Osteocyte (in vitro differentiated cells): ENCODE data around the gene MIER2. TPM values are rescaled to one million over a fixed set of nuclear protein-coding genes. Genes with fewer than 3 reads are reported as not detected.
"Not testable (repeated sequence)": the region's sequence is repeated elsewhere in the genome, so short reads cannot be mapped to it uniquely, and the experiment has no call there.

ENCODE experiments used
- DNase-seq: peaks from one replicate; pipeline ENCODE4 v3.0.0; 2021; ENCODE audit warnings: mixed read lengths; ENCODE audit not compliant: unreplicated experiment; ENCODE audit errors: extremely low spot score
- H3K27ac Mint-ChIP-seq: one replicate; pipeline ENCODE4 v1.8.0; 2021; ENCODE audit warnings: mild to moderate bottlenecking, mixed read lengths; ENCODE audit not compliant: unreplicated experiment
- H3K27me3 Mint-ChIP-seq: one replicate; pipeline ENCODE4 v1.8.0; 2021; ENCODE audit warnings: mixed read lengths; ENCODE audit not compliant: unreplicated experiment
- H3K36me3 Mint-ChIP-seq: one replicate; pipeline ENCODE4 v1.8.0; 2021; ENCODE audit warnings: mixed read lengths; ENCODE audit not compliant: unreplicated experiment
- H3K4me1 Mint-ChIP-seq: one replicate; pipeline ENCODE4 v1.8.0; 2021; ENCODE audit warnings: mixed read lengths; ENCODE audit not compliant: unreplicated experiment
- H3K4me3 Mint-ChIP-seq: one replicate; pipeline ENCODE4 v1.8.0; 2021; ENCODE audit warnings: mild to moderate bottlenecking, moderate library complexity, mixed read lengths; ENCODE audit not compliant: unreplicated experiment
- H3K9me3 Mint-ChIP-seq: one replicate; pipeline ENCODE4 v1.8.0; 2021; ENCODE audit warnings: mixed read lengths; ENCODE audit not compliant: unreplicated experiment
- total RNA-seq: library from RNA; stranded (reverse); gene quantifications from 2 replicates; pipeline ENCODE4 v1.2.1, GENCODE V29; 2021
- TF ChIP-seq, protein P1 (sequence below): fragments of 200-600 bp; sonication (generic); IDR thresholded peaks from 2 replicates; pipeline ENCODE4 v1.5.0; 2021; ENCODE audit warnings: antibody characterized with exemption, mild to moderate bottlenecking, moderate library complexity

The MIER2 gene
- total RNA-seq, 1 donor from 2014 or later, result 31.6 TPM

DNA sequence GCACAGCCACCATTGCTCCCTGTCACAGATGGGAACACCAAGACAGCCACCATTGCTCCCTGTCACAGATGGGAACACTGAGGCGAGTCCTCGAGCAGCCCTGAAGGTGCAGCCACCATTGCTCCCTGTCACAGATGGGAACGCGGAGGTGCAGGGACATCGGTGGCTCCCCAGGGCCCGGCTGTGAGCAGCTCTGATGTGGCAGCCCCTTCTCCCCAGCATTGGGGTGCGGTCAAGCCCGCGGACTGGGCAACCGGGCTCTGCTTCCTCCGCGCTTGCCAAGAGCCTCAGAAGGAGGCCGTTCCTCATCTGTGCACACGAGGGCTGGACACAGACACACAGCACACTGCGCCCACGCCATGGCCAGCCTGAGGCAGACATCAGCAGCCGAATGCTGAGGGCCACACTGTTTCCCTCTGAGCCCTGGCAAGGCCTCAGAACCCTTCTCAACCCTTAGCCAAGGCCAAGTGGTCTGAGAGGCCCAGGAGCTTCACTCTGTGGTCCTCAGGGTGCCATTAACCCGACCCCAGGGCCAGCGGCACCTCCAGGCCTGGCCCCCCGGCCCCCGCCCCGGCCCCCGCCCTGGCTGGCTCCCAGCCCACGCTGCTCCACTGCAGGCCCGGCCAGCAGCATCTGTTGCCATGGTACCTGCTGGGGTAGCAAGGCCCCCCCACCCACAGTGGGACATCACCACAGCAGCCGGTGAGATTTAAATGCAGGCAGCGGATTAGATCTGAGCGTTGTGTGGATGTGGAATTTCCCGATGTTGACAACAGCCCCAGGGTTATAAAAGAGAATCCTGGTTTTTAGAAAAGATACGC lies 46.0 kb upstream of the MIER2 start:
- Mint-ChIP-seq H3K4me3 (no peak overlapping the region), H3K9me3 (no peaks in the 10 kb centered on the region), H3K27me3 (peaks cover 15% of the 10 kb centered on the region), H3K27ac (no peak overlapping the region), H3K4me1 (no peaks in the 10 kb centered on the region), H3K36me3 (no peaks in the 10 kb centered on the region)
- TF ChIP-seq, protein P1, sequence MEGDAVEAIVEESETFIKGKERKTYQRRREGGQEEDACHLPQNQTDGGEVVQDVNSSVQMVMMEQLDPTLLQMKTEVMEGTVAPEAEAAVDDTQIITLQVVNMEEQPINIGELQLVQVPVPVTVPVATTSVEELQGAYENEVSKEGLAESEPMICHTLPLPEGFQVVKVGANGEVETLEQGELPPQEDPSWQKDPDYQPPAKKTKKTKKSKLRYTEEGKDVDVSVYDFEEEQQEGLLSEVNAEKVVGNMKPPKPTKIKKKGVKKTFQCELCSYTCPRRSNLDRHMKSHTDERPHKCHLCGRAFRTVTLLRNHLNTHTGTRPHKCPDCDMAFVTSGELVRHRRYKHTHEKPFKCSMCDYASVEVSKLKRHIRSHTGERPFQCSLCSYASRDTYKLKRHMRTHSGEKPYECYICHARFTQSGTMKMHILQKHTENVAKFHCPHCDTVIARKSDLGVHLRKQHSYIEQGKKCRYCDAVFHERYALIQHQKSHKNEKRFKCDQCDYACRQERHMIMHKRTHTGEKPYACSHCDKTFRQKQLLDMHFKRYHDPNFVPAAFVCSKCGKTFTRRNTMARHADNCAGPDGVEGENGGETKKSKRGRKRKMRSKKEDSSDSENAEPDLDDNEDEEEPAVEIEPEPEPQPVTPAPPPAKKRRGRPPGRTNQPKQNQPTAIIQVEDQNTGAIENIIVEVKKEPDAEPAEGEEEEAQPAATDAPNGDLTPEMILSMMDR, result no peak
- no peak for DNase-seq

DNA sequence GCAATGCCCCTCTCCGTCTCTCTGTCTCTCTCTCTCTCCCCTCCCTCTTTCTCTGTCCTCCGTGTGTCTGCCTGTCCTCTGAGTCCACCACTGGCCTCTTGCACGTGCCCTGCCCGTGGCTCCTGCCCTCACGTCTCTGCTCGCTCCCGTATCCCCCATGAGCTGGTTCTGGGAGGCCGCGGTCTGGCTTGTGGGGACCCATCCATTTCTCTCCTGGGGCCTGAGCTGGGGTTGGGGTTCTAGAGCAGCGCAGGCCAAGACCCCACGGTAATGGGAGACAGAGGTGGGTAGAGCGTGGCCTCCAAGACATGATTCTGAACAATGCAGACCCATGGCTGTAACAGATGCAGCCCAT lies 45.3 kb upstream of the MIER2 start:
- TF ChIP-seq, protein P1, result no peak
- no peak for DNase-seq
- no peaks in the 10 kb centered on the region for H3K4me1 Mint-ChIP-seq
- H3K27ac Mint-ChIP-seq, result no peak overlapping the region
- H3K36me3 Mint-ChIP-seq, result no peaks in the 10 kb centered on the region
- H3K27me3 Mint-ChIP-seq, result peaks cover 15% of the 10 kb centered on the region
- H3K4me3 Mint-ChIP-seq, result no peak overlapping the region
- H3K9me3 Mint-ChIP-seq, result no peaks in the 10 kb centered on the region

DNA sequence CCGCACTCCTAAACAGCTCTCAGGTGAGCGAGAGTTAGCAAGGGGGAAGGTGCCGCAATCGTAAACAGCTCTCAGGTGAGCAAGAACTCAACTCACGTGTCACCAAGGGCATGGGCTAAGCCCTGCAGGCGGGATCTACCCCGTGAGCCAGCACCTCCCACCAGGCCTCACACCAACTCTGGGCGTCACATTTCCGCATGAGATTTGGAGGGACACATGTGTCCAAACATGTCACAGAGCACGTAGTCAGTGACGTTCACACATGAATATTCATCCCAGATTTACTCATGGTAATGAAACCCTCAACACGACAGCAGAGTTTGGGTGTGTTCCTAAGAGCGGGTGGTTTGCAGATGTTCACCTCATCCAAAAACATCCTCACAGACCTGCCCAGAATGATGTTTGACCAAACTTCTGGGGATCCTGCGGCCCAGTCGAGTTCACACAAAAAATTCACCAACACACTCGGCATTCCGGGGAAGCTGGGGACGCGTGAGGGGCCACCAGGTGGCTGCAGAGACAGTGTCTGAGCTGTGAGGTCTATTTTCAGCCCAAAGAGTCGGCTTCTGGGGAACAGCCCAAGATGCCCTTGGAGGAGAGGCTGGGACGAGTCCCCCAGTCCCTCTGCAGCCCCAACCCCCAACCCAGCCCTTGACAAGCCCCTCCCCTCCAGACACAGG lies 44.8 kb upstream of the MIER2 start:
- Mint-ChIP-seq H3K4me3 (no peak overlapping the region), H3K27ac (no peak overlapping the region), H3K9me3 (no peaks in the 10 kb centered on the region), H3K36me3 (no peaks in the 10 kb centered on the region), H3K27me3 (peaks cover 17% of the 10 kb centered on the region), H3K4me1 (no peaks in the 10 kb centered on the region)
- no peak for DNase-seq
- TF ChIP-seq, protein P1, result no peak

DNA sequence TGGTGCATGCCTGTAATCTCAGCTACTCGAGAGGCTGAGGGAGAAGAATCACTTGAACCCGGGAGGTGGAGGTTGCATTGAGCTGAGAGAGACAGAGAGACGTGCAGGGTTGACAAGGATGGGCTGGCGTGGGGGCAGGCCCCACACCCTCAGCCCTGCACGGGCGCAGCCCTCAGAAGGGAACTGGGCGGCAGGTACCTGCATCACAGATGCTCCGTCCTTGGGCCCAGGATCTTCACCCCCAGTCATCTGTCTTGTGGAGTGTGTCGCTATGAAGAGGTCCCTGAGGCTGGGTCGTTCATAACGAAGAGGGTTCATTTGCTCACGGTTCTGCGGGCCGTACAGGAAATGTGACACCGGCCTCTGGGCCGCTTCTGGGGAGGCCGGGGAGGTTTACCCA lies 44.1 kb upstream of the MIER2 start:
- TF ChIP-seq, protein P1, result no peak
- DNase-seq, result no peak
- Mint-ChIP-seq H3K27me3 (peaks cover 23% of the 10 kb centered on the region), H3K4me3 (no peak overlapping the region), H3K36me3 (no peaks in the 10 kb centered on the region), H3K9me3 (no peaks in the 10 kb centered on the region), H3K27ac (no peak overlapping the region), H3K4me1 (no peaks in the 10 kb centered on the region)

DNA sequence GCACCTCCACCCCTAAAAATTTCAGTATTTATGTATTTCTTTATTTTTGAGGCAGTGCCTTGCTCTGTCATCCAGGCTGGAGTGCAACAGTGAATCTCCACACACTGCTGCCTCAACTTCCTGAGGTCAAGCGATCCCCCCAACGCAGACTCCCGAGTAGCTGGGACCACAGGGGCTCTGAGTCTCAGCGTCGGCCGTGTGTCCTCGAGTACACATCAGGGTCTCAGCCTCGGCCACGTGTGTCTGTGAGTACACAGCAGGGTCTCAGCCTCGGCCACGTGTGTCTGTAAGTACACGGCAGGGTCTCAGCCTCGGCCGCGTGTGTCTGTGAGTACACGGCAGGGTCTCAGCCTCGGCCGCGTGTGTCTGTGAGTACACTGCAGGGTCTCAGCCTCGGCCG lies 43.2 kb upstream of the MIER2 start:
- Mint-ChIP-seq H3K27me3 (peaks cover 28% of the 10 kb centered on the region), H3K4me1 (no peaks in the 10 kb centered on the region), H3K36me3 (no peaks in the 10 kb centered on the region), H3K4me3 (no peak overlapping the region), H3K9me3 (no peaks in the 10 kb centered on the region), H3K27ac (no peak overlapping the region)
- DNase-seq, result no peak
- TF ChIP-seq, protein P1, result no peak

DNA sequence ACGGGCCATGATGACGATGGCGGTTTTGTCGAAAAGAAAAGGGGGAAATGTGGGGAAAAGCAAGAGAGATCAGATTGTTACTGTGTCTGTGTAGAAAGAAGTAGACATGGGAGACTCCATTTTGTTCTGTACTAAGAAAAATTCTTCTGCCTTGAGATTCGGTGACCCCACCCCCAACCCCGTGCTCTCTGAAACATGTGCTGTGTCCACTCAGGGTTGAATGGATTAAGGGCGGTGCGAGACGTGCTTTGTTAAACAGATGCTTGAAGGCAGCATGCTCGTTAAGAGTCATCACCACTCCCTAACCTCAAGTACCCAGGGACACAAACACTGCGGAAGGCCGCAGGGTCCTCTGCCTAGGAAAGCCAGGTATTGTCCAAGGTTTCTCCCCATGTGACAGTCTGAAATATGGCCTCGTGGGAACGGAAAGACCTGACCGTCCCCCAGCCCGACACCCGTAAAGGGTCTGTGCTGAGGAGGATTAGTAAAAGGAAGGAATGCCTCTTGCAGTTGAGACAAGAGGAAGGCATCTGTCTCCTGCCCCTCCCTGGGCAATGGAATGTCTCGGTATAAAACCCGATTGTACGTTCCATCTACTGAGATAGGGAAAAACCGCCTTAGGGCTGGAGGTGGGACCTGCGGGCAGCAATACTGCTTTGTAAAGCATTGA lies 42.2 kb upstream of the MIER2 start:
- H3K4me1 Mint-ChIP-seq, H3K4me3 Mint-ChIP-seq, DNase-seq, H3K27ac Mint-ChIP-seq, H3K36me3 Mint-ChIP-seq, H3K9me3 Mint-ChIP-seq: not testable (repeated sequence)
- H3K27me3 Mint-ChIP-seq, result peaks cover 28% of the 10 kb centered on the region

DNA sequence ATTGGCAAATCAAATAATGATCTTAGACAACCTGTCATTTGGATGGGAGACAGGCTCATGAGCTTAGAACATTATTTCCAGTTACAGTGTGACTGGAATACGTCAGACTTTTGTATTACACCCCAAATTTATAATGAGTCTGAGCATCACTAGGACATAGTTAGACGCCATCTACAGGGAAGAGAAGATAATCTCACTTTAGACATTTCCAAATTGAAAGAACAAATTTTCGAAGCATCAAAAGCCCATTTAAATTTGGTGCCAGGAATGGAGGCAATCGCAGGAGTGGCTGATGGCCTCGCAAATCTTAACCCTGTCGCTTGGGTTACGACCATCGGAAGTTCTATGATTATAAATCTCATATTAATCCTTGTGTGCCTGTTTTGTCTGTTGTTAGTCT lies 41.6 kb upstream of the MIER2 start:
- H3K27me3 Mint-ChIP-seq, result peaks cover 28% of the 10 kb centered on the region
- not testable (repeated sequence) for DNase-seq, H3K27ac Mint-ChIP-seq, H3K4me3 Mint-ChIP-seq, H3K4me1 Mint-ChIP-seq, H3K36me3 Mint-ChIP-seq, H3K9me3 Mint-ChIP-seq
